HCT116 (cell line): ENCODE data around the gene MON1B. TPM values are rescaled to one million over a fixed set of nuclear protein-coding genes. Genes with fewer than 3 reads are reported as not detected.

Experiments used
- ATAC-seq: fragments of 200-7000 bp; cut with Tn5 transposase; 2 replicates; pipeline ENCODE4 v1.9.1; 2020; ENCODE audit warnings: mild to moderate bottlenecking, moderate library complexity
- BruUV-seq: library from RNA; stranded (reverse); fragments of 400-500 nt; replicated peaks from 2 replicates; lab custom pipeline; 2021; lab: Mats Ljungman, UMichigan
- CTCF ChIA-PET: fragments of 300-600 bp; sonication (Branson Sonifier 250); formaldehyde crosslinking; loops from one replicate; lab custom pipeline; 2021; ENCODE audit warnings: antibody characterized with exemption; lab: Charles Lee
- POLR2A ChIA-PET: fragments of 300-600, 350-600 bp; sonication (Branson Sonifier 250); formaldehyde crosslinking; loops from one replicate; lab custom pipeline; 2021; ENCODE audit warnings: antibody characterized with exemption; lab: Charles Lee
- RAD21 ChIA-PET, 2 experiments: fragments of 300-600 bp; sonication (Branson Sonifier 250); formaldehyde crosslinking; loops; one replicate each; lab custom pipeline; 2023; ENCODE audit warnings: low total read pairs in 2 of 2; ENCODE audit not compliant: uncharacterized antibody in 2 of 2, unreplicated experiment in 2 of 2, low non-redundant PET in 1 of 2; lab: Charles Lee
- DNase-seq: peaks from one replicate; pipeline ENCODE4 v3.0.0-alpha.2; 2010; ENCODE audit warnings: low read depth, low spot score
- H2AFZ ChIP-seq: fragments of 200-600 bp; shearing (Covaris generic), sonication (generic); 2 replicates; pipeline ENCODE4 v1.6.1; 2017; ENCODE audit warnings: low read depth, mixed run types, mixed read lengths, antibody characterized with exemption, low read length; ENCODE audit not compliant: poor library complexity, severe bottlenecking
- H3K27ac ChIP-seq: 2 replicates; pipeline ENCODE4 v1.5.1; 2012; ENCODE audit warnings: low read depth, low read length
- H3K27me3 ChIP-seq: fragments of 200-600 bp; sonication (generic); 2 replicates; pipeline ENCODE4 v1.6.1; 2016; ENCODE audit warnings: mixed run types, low read length, mixed read lengths; ENCODE audit not compliant: insufficient read depth
- H3K36me3 ChIP-seq, 2 experiments: fragments of 200-500 bp in 1 of 2; fragments of 200-600 bp in 1 of 2; sonication (Bioruptor generic) in 1 of 2; sonication (generic) in 1 of 2; 2 replicates each; pipeline versions ENCODE4 v1.5.1 to v1.6.1; 2014 to 2016; ENCODE audit warnings: low read length in 2 of 2, inconsistent platforms in 1 of 2, mixed read lengths in 1 of 2, mixed run types in 1 of 2; ENCODE audit not compliant: insufficient read depth in 2 of 2, control insufficient read depth in 1 of 2
- H3K4me1 ChIP-seq, 2 experiments: fragments of 200-600 bp in 1 of 2; sonication (generic) in 1 of 2; 2 replicates each; pipeline versions ENCODE4 v1.5.1 to v1.6.1; 2012 to 2017; ENCODE audit warnings: low read length in 2 of 2, inconsistent platforms in 1 of 2, mild to moderate bottlenecking in 1 of 2, mixed read lengths in 1 of 2, mixed run types in 1 of 2, moderate library complexity in 1 of 2; ENCODE audit not compliant: insufficient read depth in 2 of 2, control insufficient read depth in 1 of 2
- H3K4me2 ChIP-seq: fragments of 200-600 bp; sonication (generic); 2 replicates; pipeline ENCODE4 v1.6.1; 2017; ENCODE audit warnings: mixed run types, low read length, mixed read lengths
- H3K4me3 ChIP-seq, 2 experiments: fragments of 200-600 bp in 1 of 2; sonication (generic) in 1 of 2; replicated peaks in 1 of 2; 2 replicates each; pipeline ENCODE4 v1.5.1; 2011 to 2016; ENCODE audit warnings: low read length in 2 of 2, control low read depth in 1 of 2, low read depth in 1 of 2, mild to moderate bottlenecking in 1 of 2, mixed read lengths in 1 of 2, mixed run types in 1 of 2
- H3K79me2 ChIP-seq: fragments of 200-600 bp; sonication (generic); 2 replicates; pipeline ENCODE4 v1.6.1; 2017; ENCODE audit warnings: mild to moderate bottlenecking, mixed run types, low read length, moderate library complexity, mixed read lengths; ENCODE audit not compliant: insufficient read depth
- H3K9ac ChIP-seq: fragments of 200-600 bp; sonication (generic); 2 replicates; pipeline ENCODE4 v1.6.1; 2016; ENCODE audit warnings: low read length, mixed read lengths
- H3K9me2 ChIP-seq: fragments of 200-600 bp; sonication (generic), shearing (Covaris generic); 2 replicates; pipeline ENCODE4 v1.6.1; 2017; ENCODE audit warnings: mixed run types, mild to moderate bottlenecking, moderate library complexity; ENCODE audit not compliant: insufficient read depth
- H3K9me3 ChIP-seq, 2 experiments: fragments of 200-500 bp in 1 of 2; fragments of 200-600 bp in 1 of 2; sonication (Bioruptor generic) in 1 of 2; sonication (generic) in 1 of 2; 2 replicates each; pipeline ENCODE4 v1.6.1; 2014 to 2017; ENCODE audit warnings: low read length in 2 of 2, mixed read lengths in 2 of 2, inconsistent platforms in 1 of 2, low read depth in 1 of 2, mild to moderate bottlenecking in 1 of 2, mixed run types in 1 of 2, moderate library complexity in 1 of 2; ENCODE audit not compliant: control insufficient read depth in 1 of 2, insufficient read depth in 1 of 2
- H4K20me1 ChIP-seq: fragments of 200-600 bp; sonication (generic), shearing (Covaris generic); 2 replicates; pipeline ENCODE4 v1.6.1; 2017; ENCODE audit warnings: mixed run types, mild to moderate bottlenecking, moderate library complexity; ENCODE audit not compliant: insufficient read depth
- ATF3 ChIP-seq: IDR thresholded peaks from 2 replicates; pipeline ENCODE4 v1.6.1; 2012
- CBX3 ChIP-seq: IDR thresholded peaks from 2 replicates; pipeline ENCODE4 v1.6.1; 2012; ENCODE audit warnings: low read depth
- CEBPB ChIP-seq: IDR thresholded peaks from 2 replicates; pipeline ENCODE4 v1.6.1; 2012; ENCODE audit warnings: low read depth
- CTCF ChIP-seq, 3 experiments: fragments of 200-600 bp in 1 of 3; sonication (generic) in 1 of 3; IDR thresholded peaks in 2 of 3; conservative IDR thresholded peaks in 1 of 3; 2 replicates each; pipeline ENCODE4 v1.5.1; 2012 to 2017; ENCODE audit warnings: low read depth in 2 of 3, low read length in 2 of 3, antibody characterized with exemption in 1 of 3, borderline replicate concordance in 1 of 3, control low read depth in 1 of 3, mild to moderate bottlenecking in 1 of 3, mixed read lengths in 1 of 3, mixed run types in 1 of 3, moderate library complexity in 1 of 3; ENCODE audit not compliant: insufficient read depth in 1 of 3
- EZH2 ChIP-seq: fragments of 200-600 bp; sonication (generic); IDR thresholded peaks from 2 replicates; pipeline ENCODE4 v1.6.1; 2017; ENCODE audit warnings: antibody characterized with exemption, mixed run types
- EZH2phosphoT487 ChIP-seq: fragments of 200-600 bp; IDR thresholded peaks from 2 replicates; pipeline ENCODE4 v1.6.1; 2018; ENCODE audit warnings: antibody characterized with exemption, borderline replicate concordance
- FOSL1 ChIP-seq: IDR thresholded peaks from 2 replicates; pipeline ENCODE4 v1.6.1; 2012; ENCODE audit warnings: low read depth
- JUND ChIP-seq: IDR thresholded peaks from 2 replicates; pipeline ENCODE4 v1.6.1; 2012
- POLR2A ChIP-seq: IDR thresholded peaks from 2 replicates; pipeline ENCODE4 v1.7.0; 2011; ENCODE audit warnings: borderline replicate concordance; ENCODE audit not compliant: insufficient read depth, insufficient read length; ENCODE audit errors: extremely low read depth
- POLR2AphosphoS5 ChIP-seq: IDR thresholded peaks from 2 replicates; pipeline ENCODE4 v1.6.1; 2011; ENCODE audit warnings: mild to moderate bottlenecking, low read depth, low read length, moderate library complexity
- RAD21 ChIP-seq: IDR thresholded peaks from 2 replicates; pipeline ENCODE4 v1.6.1; 2012; ENCODE audit warnings: low read depth, mild to moderate bottlenecking
- SIN3A ChIP-seq: IDR thresholded peaks from 2 replicates; pipeline ENCODE4 v1.6.1; 2012; ENCODE audit warnings: low read depth
- TCF7L2 ChIP-seq: IDR thresholded peaks from 2 replicates; pipeline ENCODE4 v1.7.0; 2011; ENCODE audit warnings: borderline replicate concordance, inconsistent platforms; ENCODE audit not compliant: insufficient read depth, insufficient read length; ENCODE audit errors: extremely low read depth
- ZBTB33 ChIP-seq: IDR thresholded peaks from 2 replicates; pipeline ENCODE4 v1.6.1; 2011; ENCODE audit warnings: mild to moderate bottlenecking, low read length, moderate library complexity; ENCODE audit not compliant: insufficient replicate concordance; ENCODE audit errors: extremely low read depth
- ZFX ChIP-seq: fragments of 450-650 bp; IDR thresholded peaks from 2 replicates; pipeline ENCODE4 v1.6.1; 2017
- ZNF274 ChIP-seq: fragments of 200-500 bp; sonication (Bioruptor generic); IDR thresholded peaks from 2 replicates; pipeline ENCODE4 v1.6.1; 2014; ENCODE audit warnings: mild to moderate bottlenecking, low read depth, low read length, inconsistent platforms
- intact Hi-C: fragments of 100-400 bp; cut with micrococcal nuclease; formaldehyde crosslinking; loops from 2 replicates; pipeline ENCODE4 v1.10.0; 2022
- total RNA-seq: library from RNA; stranded (reverse); gene quantifications from one replicate; pipeline ENCODE4 v1.2.1, GENCODE V29; 2021; ENCODE audit not compliant: unreplicated experiment

MON1B gene
- total RNA-seq, 1 experiment from 2014 or later: 34.7 TPM

GRCh38 chr16:77225182-77225581, 34.2 kb downstream of the MON1B start:
- intact Hi-C loops: no loop called here
- ChIA-PET POLR2A (no interaction called here), CTCF (no interaction called here), RAD21 (no interaction called here)
- Histone ChIP-seq H3K79me2 (no peaks in the 10 kb centered on the region), H3K27me3 (no peaks in the 10 kb centered on the region), H3K4me2 (no peak overlapping the region), H3K36me3 (no peaks in the 10 kb centered on the region), H3K27ac (no peak overlapping the region), H3K4me3 (no peak overlapping the region), H3K9ac (no peak overlapping the region), H3K9me2 (no peaks in the 10 kb centered on the region), H4K20me1 (no peaks in the 10 kb centered on the region), H3K9me3 (no peaks in the 10 kb centered on the region), H2AFZ (no peak overlapping the region), H3K4me1 (peaks cover 20 to 27% of the 10 kb centered on the region in 2 experiments)
- ATAC-seq: no peak
- no TSS peak for BruUV-seq
- DNase-seq: no peak
- TF ChIP-seq ZFX (no peak), POLR2A (no peak), FOSL1 (no peak), CTCF (IDR thresholded peaks at IDR 0.05 in 2 of 3, conservative IDR thresholded peaks at IDR 0.05 in 1 of 3; ENCODE audit: borderline replicate concordance in 1 of 3, insufficient read depth in 1 of 3, low read depth in 2 of 3, low read length in 2 of 3) (no peak), CBX3 (no peak), ATF3 (no peak), EZH2phosphoT487 (no peak), ZNF274 (no peak), SIN3A (no peak), RAD21 (no peak), JUND (no peak), EZH2 (no peak), ZBTB33 (no peak), POLR2AphosphoS5 (no peak), TCF7L2 (no peak), CEBPB (no peak)
